Breast epithelium (tissue), 3 donors: ENCODE data around the gene SORL1.

Experiments used
- POLR2A ChIP-seq: fragments of 450-650 bp; IDR thresholded peaks from one replicate; pipeline ENCODE4 v1.6.1; 2016; ENCODE audit warnings: antibody characterized with exemption, mild to moderate bottlenecking, moderate library complexity
- POLR2AphosphoS5 ChIP-seq, 3 donors: sonication (generic); formaldehyde crosslinking; IDR thresholded peaks; one replicate each; pipeline ENCODE4 v1.6.1; 2017; ENCODE audit warnings: antibody characterized with exemption in 3 of 3

DNA sequence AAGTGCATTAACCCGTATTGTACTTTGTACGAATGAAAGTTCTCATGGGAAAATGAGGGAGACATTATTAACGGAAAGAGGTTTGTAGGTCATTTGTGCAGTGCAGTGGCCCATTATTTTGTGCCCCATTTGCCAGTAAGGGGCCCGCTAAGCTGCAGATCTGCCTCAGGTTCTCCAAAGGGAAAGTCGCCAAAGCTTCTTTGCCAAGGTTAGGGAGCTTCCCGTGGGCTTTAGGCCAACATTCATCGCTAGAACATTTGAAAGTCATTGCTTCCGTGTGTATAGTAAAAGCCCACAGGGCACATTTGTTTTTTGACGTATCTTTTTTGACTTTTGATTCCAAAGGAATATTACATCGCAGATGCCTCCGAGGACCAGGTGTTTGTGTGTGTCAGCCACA, 61.7 kb downstream of the SORL1 start:
- TF ChIP-seq POLR2A = no peak
- TF ChIP-seq POLR2AphosphoS5 (IDR thresholded peaks at IDR 0.05) = no peak
